B cell (primary cell): ENCODE measurements around the gene GRHPR.

ENCODE experiments used
- CTCF ChIP-seq: fragments of 200-600 bp; IDR thresholded peaks from one replicate; pipeline ENCODE4 v1.8.0; 2022; ENCODE audit warnings: antibody characterized with exemption, mild to moderate bottlenecking
- EZH2 ChIP-seq: IDR thresholded peaks from 2 replicates; pipeline ENCODE4 v1.6.1; 2012; ENCODE audit warnings: borderline replicate concordance, low read depth, mild to moderate bottlenecking, moderate library complexity, low read length; ENCODE audit not compliant: insufficient read depth, poor library complexity, severe bottlenecking

- TF ChIP-seq CTCF (no peak), EZH2 (no peak)
Observed at GRCh38 chr9:37432020-37432419, 9.5 kb downstream of the GRHPR start.
